Smooth muscle cell (in vitro differentiated cells): ENCODE results near the gene PFKL. TPM values are rescaled to one million over a fixed set of nuclear protein-coding genes. Genes with fewer than 3 reads are reported as not detected.

Experiments used
- DNase-seq: peaks from one replicate; lab custom pipeline; 2025; ENCODE audit not compliant: unreplicated experiment; lab: John Stamatoyannopoulos, UW
- H2AFZ ChIP-seq: fragments of 200-600 bp; sonication (generic); 2 replicates; pipeline ENCODE4 v1.6.0; 2016; ENCODE audit warnings: antibody characterized with exemption, low read depth, mild to moderate bottlenecking
- H3F3A ChIP-seq: fragments of 200-600 bp; sonication (generic); 2 replicates; pipeline ENCODE4 v1.6.0; 2017; ENCODE audit warnings: antibody characterized with exemption, low read depth
- H3K27ac ChIP-seq: fragments of 200-600 bp; sonication (generic); 2 replicates; pipeline ENCODE4 v1.5.1; 2016; ENCODE audit warnings: low read depth, mild to moderate bottlenecking
- H3K27me3 ChIP-seq: fragments of 200-600 bp; sonication (generic); 2 replicates; pipeline ENCODE4 v1.6.1; 2016; ENCODE audit warnings: low read depth, mild to moderate bottlenecking
- H3K36me3 ChIP-seq: fragments of 200-600 bp; sonication (generic); 2 replicates; pipeline ENCODE4 v1.5.1; 2016; ENCODE audit warnings: low read depth
- H3K4me1 ChIP-seq: fragments of 200-600 bp; sonication (generic); 2 replicates; pipeline ENCODE4 v1.5.1; 2016; ENCODE audit warnings: low read depth
- H3K4me2 ChIP-seq: fragments of 200-600 bp; sonication (generic); 2 replicates; pipeline ENCODE4 v1.6.0; 2016; ENCODE audit warnings: mild to moderate bottlenecking
- H3K4me3 ChIP-seq: fragments of 200-600 bp; sonication (generic); 2 replicates; pipeline ENCODE4 v1.5.1; 2016; ENCODE audit warnings: mild to moderate bottlenecking
- H3K79me2 ChIP-seq: fragments of 200-600 bp; sonication (generic); 2 replicates; pipeline ENCODE4 v1.6.0; 2016; ENCODE audit warnings: low read depth, mild to moderate bottlenecking
- H3K9ac ChIP-seq: fragments of 200-600 bp; sonication (generic); 2 replicates; pipeline ENCODE4 v1.6.0; 2016; ENCODE audit warnings: low read depth
- H3K9me3 ChIP-seq: fragments of 200-600 bp; sonication (generic); replicated peaks from 2 replicates; pipeline ENCODE4 v1.5.1; 2016; ENCODE audit warnings: low read depth
- H4K20me1 ChIP-seq: fragments of 200-600 bp; sonication (generic); 2 replicates; pipeline ENCODE4 v1.6.0; 2016; ENCODE audit warnings: low read depth
- WGBS: methylation state at CpG from one replicate; pipeline ENCODE4 v1.1.7; 2016; ENCODE audit warnings: low lambda C conversion rate; 5-methylcytosine and 5-hydroxymethylcytosine counted together
- polyA plus RNA-seq: library from polyadenylated mRNA; unstranded; fragments of >200 nt; fragmentation: Nextera tagmentation; extraction: Ambion mirVana; gene quantifications from 2 replicates; pipeline ENCODE4 v1.2.1, GENCODE V29; 2016
- total RNA-seq: library from RNA; depleted of rRNA; stranded (reverse); fragments of >200 nt; gene quantifications from 2 replicates; pipeline ENCODE4 v1.2.3, GENCODE V29; 2014
- TF ChIP-seq, protein P1 (sequence below): fragments of 200-600 bp; sonication (generic); IDR thresholded peaks from 2 replicates; pipeline ENCODE4 v1.5.1; 2017; ENCODE audit warnings: borderline replicate concordance, mild to moderate bottlenecking, antibody characterized with exemption; ENCODE audit not compliant: insufficient read depth, poor library complexity, severe bottlenecking

The PFKL gene
- total and polyA plus RNA-seq, 2 experiments from 2014 or later = 51.4 to 162 TPM

DNA sequence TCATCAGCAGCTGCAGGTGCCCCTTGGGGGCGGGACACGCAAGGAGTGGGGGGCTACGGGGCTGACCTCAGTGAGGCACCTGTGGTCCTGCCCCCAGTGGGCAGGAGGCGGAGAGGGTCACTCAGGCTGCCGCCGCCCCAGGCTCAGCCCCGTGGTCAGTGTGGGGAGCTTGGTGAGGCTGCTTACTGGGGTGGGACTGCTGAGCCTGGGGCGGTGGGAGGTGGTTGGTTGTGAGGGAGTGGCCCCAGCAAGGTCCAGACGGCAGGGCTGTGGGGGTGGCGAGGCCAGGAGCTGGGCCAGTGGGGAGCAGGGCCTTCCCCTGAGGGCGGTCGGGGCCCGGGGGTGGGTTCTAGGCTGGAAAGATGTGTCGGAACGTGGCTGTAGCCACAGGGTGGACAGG is 14.3 kb downstream of the PFKL start:
- 93% methylated on average over 10 of the region's 15 CpGs for WGBS
- TF ChIP-seq, protein P1, sequence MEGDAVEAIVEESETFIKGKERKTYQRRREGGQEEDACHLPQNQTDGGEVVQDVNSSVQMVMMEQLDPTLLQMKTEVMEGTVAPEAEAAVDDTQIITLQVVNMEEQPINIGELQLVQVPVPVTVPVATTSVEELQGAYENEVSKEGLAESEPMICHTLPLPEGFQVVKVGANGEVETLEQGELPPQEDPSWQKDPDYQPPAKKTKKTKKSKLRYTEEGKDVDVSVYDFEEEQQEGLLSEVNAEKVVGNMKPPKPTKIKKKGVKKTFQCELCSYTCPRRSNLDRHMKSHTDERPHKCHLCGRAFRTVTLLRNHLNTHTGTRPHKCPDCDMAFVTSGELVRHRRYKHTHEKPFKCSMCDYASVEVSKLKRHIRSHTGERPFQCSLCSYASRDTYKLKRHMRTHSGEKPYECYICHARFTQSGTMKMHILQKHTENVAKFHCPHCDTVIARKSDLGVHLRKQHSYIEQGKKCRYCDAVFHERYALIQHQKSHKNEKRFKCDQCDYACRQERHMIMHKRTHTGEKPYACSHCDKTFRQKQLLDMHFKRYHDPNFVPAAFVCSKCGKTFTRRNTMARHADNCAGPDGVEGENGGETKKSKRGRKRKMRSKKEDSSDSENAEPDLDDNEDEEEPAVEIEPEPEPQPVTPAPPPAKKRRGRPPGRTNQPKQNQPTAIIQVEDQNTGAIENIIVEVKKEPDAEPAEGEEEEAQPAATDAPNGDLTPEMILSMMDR = no peak

DNA sequence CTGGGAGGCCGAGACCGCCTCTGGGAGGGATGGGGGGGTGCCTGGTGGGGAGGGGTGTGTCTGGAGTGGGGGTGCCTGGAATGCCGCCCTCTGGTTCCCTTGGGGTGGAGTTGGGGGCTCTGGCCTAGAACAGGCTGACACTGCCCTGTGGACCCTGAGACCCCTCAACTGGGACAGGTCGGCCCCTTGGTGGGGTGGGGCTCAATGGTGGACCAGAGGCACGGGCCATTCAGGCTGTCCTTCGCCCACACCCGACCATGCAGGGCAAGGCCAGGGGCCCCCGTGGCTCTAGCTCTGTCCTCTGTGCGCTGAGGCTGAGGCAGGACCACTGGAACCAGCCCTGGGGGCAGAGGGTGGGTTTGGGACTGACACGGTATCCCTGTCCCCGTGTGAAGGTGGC is 14.7 kb downstream of the PFKL start:
- Histone ChIP-seq H4K20me1 (peaks cover 23% of the 10 kb centered on the region), H3F3A (no peaks in the 10 kb centered on the region), H3K36me3 (no peaks in the 10 kb centered on the region), H3K9ac (no peak overlapping the region), H3K27me3 (no peaks in the 10 kb centered on the region), H3K4me1 (no peaks in the 10 kb centered on the region), H3K27ac (no peak overlapping the region), H3K79me2 (no peaks in the 10 kb centered on the region), H2AFZ (no peak overlapping the region), H3K4me2 (no peak overlapping the region), H3K9me3 (no peaks in the 10 kb centered on the region), H3K4me3 (no peak overlapping the region)
- no peak for DNase-seq
- 90% methylated on average over 7 of the region's 11 CpGs for WGBS
- TF ChIP-seq, protein P1 = no peak

More for the DNA sequence above, 14.3 kb downstream of the PFKL start:
- H3K9me3 ChIP-seq = no peaks in the 10 kb centered on the region
- H3K4me2 ChIP-seq = no peak overlapping the region
- peaks cover 27% of the 10 kb centered on the region for H4K20me1 ChIP-seq
- H3K27ac ChIP-seq = no peak overlapping the region
- no peak for DNase-seq
- H3K9ac ChIP-seq = no peak overlapping the region
- H3K79me2 ChIP-seq = no peaks in the 10 kb centered on the region
- no peaks in the 10 kb centered on the region for H3K4me1 ChIP-seq
- H3K4me3 ChIP-seq = no peak overlapping the region
- H3K36me3 ChIP-seq = no peaks in the 10 kb centered on the region
- H3F3A ChIP-seq = no peaks in the 10 kb centered on the region
- no peaks in the 10 kb centered on the region for H3K27me3 ChIP-seq
- no peak overlapping the region for H2AFZ ChIP-seq

DNA sequence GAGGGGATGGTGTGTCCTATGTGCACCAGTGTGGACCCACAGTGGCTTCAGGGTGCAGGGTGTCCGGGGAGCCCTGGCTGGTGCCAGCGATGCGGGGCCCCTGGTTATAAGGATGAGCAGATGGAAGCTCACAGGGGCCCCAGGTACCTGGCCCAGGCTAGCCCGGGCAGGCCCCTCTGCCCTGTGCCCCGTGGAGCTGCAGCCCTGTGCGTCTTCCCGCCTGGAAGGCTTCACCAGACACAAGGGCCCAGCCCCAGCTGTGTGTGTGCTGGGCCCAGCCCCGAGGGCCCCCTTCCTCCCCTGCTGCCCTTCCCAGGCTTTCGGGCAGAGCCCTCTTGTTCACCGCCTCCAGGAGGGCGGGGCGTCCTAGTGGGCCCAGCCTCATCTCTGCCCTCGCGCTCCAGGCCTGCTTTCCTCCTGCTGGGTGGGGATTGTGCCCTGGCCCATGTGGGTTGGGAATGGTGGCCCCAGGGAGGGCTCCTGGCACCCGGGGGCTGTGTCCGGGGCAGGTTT is 15.9 kb downstream of the PFKL start:
- Histone ChIP-seq H3K4me3 (no peak overlapping the region), H2AFZ (no peak overlapping the region), H3K27ac (no peak overlapping the region), H3K4me2 (no peak overlapping the region), H3F3A (no peaks in the 10 kb centered on the region), H3K9me3 (no peaks in the 10 kb centered on the region), H3K36me3 (no peaks in the 10 kb centered on the region), H3K4me1 (no peaks in the 10 kb centered on the region), H3K9ac (no peak overlapping the region), H4K20me1 (peaks cover 13% of the 10 kb centered on the region), H3K79me2 (no peaks in the 10 kb centered on the region), H3K27me3 (no peaks in the 10 kb centered on the region)
- TF ChIP-seq, protein P1 = no peak
- no peak for DNase-seq
- WGBS = 96% methylated on average over 15 of the region's 16 CpGs

DNA sequence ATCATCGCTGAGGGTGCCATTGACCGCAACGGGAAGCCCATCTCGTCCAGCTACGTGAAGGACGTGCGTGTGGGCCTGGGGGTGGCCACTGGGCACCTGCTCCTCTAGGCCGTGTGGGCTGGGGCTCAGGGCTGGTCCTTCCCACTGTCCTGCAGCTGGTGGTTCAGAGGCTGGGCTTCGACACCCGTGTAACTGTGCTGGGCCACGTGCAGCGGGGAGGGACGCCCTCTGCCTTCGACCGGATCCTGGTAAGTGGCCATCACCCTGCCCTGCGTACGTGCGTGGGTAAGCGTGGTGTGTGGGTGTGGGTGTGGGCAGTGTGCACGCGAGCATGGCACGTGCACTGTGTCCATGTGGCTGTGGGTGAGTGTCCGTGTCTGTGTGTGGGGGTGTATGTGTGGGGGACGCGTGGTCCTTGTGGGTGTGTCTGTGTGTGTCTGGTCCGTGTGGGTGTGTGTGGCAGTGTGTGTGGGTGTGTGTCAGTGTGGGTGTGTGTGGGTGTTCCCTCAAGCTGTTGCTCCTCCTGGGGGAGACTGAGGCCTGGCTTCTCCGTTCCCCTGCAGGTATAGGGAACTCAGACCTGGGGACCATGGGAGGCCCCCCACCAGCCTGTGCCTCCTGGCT is 16.5 kb downstream of the PFKL start:
- Histone ChIP-seq H3K27ac (no peak overlapping the region), H2AFZ (no peak overlapping the region)
- WGBS = over 99% methylated on average over 26 of the region's 27 CpGs

More for the DNA sequence above, 16.5 kb downstream of the PFKL start:
- H3F3A ChIP-seq = no peaks in the 10 kb centered on the region
- H3K4me1 ChIP-seq = no peaks in the 10 kb centered on the region
- no peak overlapping the region for H3K4me2 ChIP-seq
- no peaks in the 10 kb centered on the region for H3K9me3 ChIP-seq
- peaks cover 6% of the 10 kb centered on the region for H4K20me1 ChIP-seq
- no peaks in the 10 kb centered on the region for H3K27me3 ChIP-seq
- no peaks in the 10 kb centered on the region for H3K79me2 ChIP-seq
- no peak overlapping the region for H3K9ac ChIP-seq
- no peak for DNase-seq
- TF ChIP-seq, protein P1 = no peak
- no peaks in the 10 kb centered on the region for H3K36me3 ChIP-seq
- H3K4me3 ChIP-seq = no peak overlapping the region
